Stimulated activated CD4-positive, alpha-beta T cell treated with anti-CD3 and anti-CD28 coated beads, Interleukin-1b, Interleukin-23, amount 100 ng/mL, for 1 hour (primary cell): Measurements from ENCODE around the gene CDC25A.
"Not testable (repeated sequence)": the region's sequence is repeated elsewhere in the genome, so short reads cannot be mapped to it uniquely, and the experiment has no call there.

Experiments used
- DNase-seq, 2 donors: peaks; one replicate each; pipeline ENCODE4 v3.0.0-alpha.2; 2020; ENCODE audit warnings: low read depth in 2 of 2

Gene CDC25A

DNA sequence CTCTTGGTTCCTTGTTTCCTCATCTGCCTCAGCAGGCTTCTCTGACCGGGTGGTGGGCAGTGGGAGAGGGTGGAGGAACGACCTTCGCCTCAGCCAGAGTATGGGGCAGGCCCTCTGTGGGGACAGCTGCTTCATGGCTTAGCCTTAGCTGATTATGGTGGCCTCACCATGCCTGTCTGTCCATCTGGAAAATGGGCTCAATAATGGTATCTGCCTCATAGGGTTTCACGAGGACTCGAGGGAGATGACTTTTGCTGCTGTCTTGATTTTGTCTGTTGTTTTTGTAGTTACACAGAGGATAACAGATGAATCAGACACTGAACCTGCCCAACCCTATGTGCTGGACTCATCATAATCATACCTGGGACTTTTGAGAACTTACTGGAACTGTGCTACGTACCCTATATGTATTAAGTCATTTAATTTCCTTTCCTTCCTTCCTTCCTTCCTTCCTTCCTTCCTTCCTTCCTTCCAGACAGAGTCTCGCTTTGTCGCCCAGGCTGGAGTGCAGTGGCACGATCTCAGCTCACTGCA, 46.5 kb downstream of the CDC25A start:
- DNase-seq, result no peak

- DNase-seq, result no peak
These were observed 47.1 kb downstream of the CDC25A start for GRCh38 chr3:48140936-48141603.

DNA sequence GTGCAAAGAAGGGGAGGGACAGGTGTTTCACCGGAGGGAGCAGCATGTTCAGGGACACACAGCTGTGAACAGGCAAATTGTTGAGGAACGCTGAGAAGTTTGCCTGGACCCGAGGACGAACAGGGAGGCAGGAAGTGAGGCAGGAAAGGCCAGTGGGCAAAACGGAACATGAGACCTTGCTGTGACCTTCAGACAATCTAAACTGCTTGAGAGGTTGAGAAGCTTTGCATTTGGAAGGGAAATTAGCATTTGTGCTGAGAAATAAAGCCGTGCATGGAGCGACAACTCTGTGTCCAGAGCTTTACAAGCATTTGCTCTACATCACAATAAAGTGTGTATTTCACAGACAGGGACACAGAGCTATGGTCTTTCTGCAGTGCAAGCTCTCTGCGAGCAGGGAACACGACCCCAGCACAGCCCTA, 47.9 kb downstream of the CDC25A start:
- DNase-seq, result no peak

GRCh38 chr3:48137425-48137999, 50.7 kb downstream of the CDC25A start:
- no peak for DNase-seq

DNA sequence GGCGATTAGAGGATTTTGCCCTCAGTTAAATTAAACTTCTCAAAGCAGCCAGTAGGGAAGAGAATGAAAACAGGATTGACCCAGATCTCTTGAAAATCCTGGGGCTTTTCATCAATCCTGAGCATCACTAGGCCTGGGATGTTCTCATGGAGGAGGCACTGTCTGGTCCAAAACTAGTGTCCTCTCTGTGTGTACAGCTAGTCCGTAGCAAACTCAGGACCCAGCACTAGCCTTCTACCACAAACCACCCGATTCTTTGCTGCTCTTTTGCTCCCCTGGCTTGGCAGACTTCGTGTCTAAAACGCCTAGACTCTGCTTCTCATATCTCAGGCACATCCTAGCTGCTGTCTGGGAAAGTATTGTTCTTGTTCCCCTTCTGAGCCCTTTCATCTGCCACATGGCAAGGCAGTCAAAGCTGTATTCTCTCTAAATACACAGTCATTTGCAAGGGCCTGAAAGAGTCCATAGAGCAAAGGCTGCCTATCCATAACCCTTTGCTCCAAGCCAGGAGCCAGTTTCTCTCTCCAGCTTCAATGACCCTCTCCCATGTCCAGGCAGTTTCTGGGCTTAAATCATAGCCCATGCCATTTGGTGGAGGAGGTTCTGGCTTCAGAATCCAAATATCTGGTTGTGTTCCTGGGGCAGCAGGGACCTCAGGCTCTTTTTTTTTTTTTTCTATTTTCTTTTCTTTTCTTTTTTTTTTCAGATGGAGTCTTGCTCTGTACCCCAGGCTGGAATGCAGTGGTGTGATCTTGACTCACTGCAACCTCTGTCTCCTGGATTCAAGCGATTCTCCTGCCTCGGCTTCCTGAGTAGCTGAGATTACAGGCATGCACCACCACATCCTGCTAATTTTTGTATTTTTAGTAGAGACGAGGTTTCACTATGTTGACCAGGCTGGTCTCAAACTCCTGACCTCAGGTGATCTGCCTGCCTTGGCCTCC, 52.4 kb downstream of the CDC25A start:
- no peak for DNase-seq

DNA sequence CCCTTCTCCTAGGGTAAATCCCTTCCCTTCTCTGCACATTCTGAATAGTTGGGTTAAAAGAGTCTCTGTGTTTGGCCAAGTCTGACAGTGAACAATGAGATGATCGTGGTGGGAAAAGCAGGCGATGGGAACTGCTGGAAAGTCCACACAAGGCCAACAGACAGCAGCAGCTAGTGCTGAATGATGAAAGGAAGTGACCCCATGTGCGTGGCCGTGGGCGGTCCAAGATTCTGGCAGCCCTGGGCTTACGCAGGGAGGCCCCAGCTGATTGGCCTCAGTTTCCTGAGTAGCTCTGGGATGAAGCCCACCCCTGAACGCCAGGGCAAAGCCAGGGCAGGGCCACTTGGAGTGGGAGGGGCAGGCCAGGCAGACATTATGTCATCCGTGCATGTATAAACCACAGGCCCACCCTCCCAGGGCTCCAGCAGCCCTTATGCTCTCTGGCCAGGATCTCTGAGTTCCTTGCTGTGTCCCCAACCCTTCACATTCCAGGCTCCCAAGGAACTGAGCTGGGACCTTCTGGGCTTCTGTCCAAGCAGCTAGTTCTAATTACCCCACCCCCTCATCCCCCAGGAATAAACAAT, 57.8 kb downstream of the CDC25A start:
- DNase-seq, result no peak

GRCh38 chr3:48129921-48130320, 58.3 kb downstream of the CDC25A start:
- DNase-seq, result no peak

DNA sequence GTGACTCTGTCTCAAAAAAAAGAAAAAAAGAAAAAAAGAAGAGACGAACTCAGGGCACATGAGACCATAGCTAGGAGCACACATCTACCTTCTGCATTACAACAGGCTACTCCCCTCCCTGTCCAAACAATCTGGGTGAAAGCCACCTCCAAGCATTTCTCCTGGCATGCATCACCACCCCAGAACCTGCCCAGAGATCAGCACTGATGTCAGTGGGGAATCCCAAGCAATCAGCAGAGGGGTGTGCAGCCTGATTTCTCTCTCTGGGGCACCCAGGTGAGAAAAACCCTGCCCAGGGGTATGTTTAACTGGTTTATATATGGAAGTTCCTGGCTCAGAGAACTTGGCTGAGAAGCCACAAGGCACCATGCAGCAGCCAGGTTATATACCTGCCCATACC, 59.4 kb downstream of the CDC25A start:
- no peak for DNase-seq

- no peak for DNase-seq
These were observed 62.2 kb downstream of the CDC25A start for GRCh38 chr3:48125886-48126622.

DNA sequence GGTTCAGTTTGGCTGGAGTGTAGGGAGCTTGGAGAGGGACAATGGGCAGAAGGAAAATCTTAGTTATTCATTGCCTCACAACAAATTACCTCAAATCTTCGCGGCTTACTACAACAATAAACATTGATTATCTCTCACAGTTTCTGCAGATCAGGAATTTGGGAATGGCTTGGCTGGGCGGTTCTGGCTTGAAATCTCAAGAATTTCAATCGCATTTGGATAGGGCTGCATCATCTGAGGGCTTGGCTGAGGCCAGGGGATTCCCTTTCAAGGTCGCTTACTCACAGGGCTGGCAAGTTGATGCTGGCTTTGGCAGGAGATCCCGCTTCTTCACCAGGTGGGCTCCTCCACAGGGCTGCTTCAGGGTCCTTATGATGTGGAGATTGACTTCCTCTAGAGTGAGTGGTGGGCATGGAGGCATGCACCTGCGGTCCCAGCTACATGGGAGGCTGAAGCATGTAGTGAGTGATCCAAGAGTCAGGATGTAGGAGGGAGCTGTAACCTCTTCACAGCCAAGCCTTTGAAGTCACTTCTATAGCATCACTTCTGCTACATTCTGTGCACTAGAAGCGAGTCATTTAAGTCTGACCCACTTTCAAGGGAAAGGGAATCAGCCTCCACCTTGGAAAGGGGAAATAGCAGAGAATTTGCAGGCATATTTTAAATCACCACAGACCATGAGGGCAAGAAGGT, 63.1 kb downstream of the CDC25A start:
- DNase-seq, result no peak

DNA sequence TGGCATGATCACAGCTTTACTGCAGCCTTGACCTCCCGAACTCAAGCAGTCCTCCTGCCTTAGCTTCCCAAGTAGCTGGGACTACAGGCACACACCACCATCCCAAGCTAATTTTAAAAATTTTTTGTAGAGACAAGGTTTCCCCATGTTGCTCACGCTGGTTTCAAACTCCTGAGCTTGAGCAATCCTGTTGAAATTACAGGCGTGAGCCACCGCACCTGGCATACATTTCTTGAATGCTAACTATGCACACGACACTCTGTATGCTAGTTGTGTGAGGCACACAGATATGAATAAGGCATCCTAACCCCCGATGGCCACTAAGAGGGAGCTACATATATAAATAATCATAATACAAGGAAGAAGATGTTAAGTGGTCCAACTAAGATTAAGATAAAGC, 64.9 kb downstream of the CDC25A start:
- no peak for DNase-seq

GRCh38 chr3:48122504-48122903, 65.7 kb downstream of the CDC25A start:
- no peak for DNase-seq

- DNase-seq, result no peak
These were observed 68.0 kb downstream of the CDC25A start for GRCh38 chr3:48120223-48120622.

DNA sequence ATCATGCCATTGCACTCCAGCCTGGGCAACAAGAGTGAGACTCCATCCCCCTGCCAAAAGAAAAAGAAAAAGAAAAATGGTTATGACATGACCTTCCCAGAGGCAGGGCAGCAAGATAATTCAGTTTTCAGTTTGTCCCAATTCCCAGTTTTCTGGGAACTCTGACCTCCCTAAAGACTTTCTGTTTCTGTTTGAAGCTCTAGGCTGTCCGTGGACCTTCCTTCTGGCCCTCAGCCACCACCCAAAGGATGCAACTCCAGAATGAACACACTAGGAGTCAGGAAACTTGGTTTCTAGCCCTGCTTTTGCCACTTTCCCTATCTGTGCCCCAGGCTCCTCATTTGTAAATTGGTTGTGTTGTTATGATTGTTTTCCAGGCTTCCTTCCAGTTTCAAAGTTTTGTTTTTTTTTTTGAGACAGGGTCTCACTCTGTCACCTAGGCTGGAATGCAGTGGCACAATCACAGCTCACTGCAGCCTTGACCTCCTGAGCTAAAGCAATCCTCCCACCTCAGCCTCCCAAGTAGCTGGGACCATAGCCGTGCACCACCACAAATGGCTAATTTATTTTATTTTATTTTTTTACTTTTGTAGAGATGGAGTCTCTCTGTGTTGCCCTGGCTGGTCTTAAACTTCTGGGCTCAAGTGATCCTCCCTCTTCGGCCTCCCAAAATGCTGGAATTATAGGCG, 68.6 kb downstream of the CDC25A start:
- DNase-seq, result no peak

GRCh38 chr3:48118928-48119327, 69.3 kb downstream of the CDC25A start:
- DNase-seq, result no peak

GRCh38 chr3:48118322-48118721, 69.9 kb downstream of the CDC25A start:
- DNase-seq, result no peak

GRCh38 chr3:48112813-48113212, 75.4 kb downstream of the CDC25A start:
- DNase-seq, result no peak

GRCh38 chr3:48112108-48112791, 76.0 kb downstream of the CDC25A start:
- DNase-seq, result not testable (repeated sequence)

DNA sequence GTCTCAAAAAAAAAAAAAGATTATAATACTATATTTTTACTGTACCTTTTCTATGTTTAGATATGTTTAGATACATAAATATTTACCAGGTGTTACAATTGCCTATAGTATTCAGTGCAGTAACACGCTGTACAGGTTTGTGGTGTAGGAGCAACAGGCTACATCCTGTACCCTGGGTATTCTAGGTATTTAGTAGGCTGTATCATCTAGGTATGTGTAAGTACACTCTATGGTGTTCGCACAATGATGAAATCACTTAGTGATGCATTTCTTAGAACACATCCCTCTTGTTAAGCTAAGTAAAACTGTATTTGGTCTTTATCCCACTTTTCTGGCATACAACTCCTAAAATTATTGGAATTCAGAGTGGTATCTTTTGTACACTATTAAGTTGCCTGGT, 77.8 kb downstream of the CDC25A start:
- no peak for DNase-seq

- no peak for DNase-seq
These were observed 81.0 kb downstream of the CDC25A start for GRCh38 chr3:48107227-48107626.
